IPS-11a (cell line): ENCODE results near the gene EML2.
A peak's percentile ranks its signal among the peaks of the same experiment; 100 is the strongest.

Experiments
- H3K4me3 ChIP-seq: one replicate; pipeline ENCODE4 v1.5.1; 2013; ENCODE audit warnings: low read depth, low read length, control low read depth

The EML2 gene

GRCh38 chr19:45591004-45591637, 48.1 kb downstream of the EML2 start:
- no peak overlapping the region for H3K4me3 ChIP-seq

GRCh38 chr19:45590300-45591003, 48.7 kb downstream of the EML2 start:
- H3K4me3 ChIP-seq = no peak overlapping the region

GRCh38 chr19:45589768-45590167, 49.4 kb downstream of the EML2 start:
- no peak overlapping the region for H3K4me3 ChIP-seq

GRCh38 chr19:45587873-45588272, 51.3 kb downstream of the EML2 start:
- no peak overlapping the region for H3K4me3 ChIP-seq

- peak overlapping the region; percentile 89 for H3K4me3 ChIP-seq
These were observed 54.0 kb downstream of the EML2 start for GRCh38 chr19:45585158-45585577.

GRCh38 chr19:45584332-45585157, 54.7 kb downstream of the EML2 start, which contains the start of gene OPA3:
TSS of gene OPA3 (minus strand) at chr19:45584802. CDS start at chr19:45584764, 38 bp downstream.
- peak within 1 kb of the TSS; percentile 89 for H3K4me3 ChIP-seq

- H3K4me3 ChIP-seq = no peak overlapping the region
These were observed 57.6 kb downstream of the EML2 start for GRCh38 chr19:45581576-45581975.

- no peak overlapping the region for H3K4me3 ChIP-seq
These were observed 60.3 kb downstream of the EML2 start for GRCh38 chr19:45578861-45579260.

GRCh38 chr19:45577111-45577905, 61.9 kb downstream of the EML2 start:
- no peak overlapping the region for H3K4me3 ChIP-seq

- H3K4me3 ChIP-seq = no peak overlapping the region
These were observed 62.5 kb downstream of the EML2 start for GRCh38 chr19:45576682-45577081.

GRCh38 chr19:45575216-45575615, 64.0 kb downstream of the EML2 start:
- H3K4me3 ChIP-seq = no peak overlapping the region

- no peak overlapping the region for H3K4me3 ChIP-seq
These were observed 64.7 kb downstream of the EML2 start for GRCh38 chr19:45574526-45574925.

- H3K4me3 ChIP-seq = no peak overlapping the region
These were observed 67.6 kb downstream of the EML2 start for GRCh38 chr19:45571457-45572220.

- H3K4me3 ChIP-seq = no peak overlapping the region
These were observed 69.4 kb downstream of the EML2 start for GRCh38 chr19:45569619-45570421.

GRCh38 chr19:45568732-45569131, 70.5 kb downstream of the EML2 start:
- H3K4me3 ChIP-seq = no peak overlapping the region

GRCh38 chr19:45567609-45568008, 71.6 kb downstream of the EML2 start:
- no peak overlapping the region for H3K4me3 ChIP-seq

GRCh38 chr19:45564131-45564780, 74.9 kb downstream of the EML2 start:
- no peak overlapping the region for H3K4me3 ChIP-seq

GRCh38 chr19:45560686-45561085, 78.5 kb downstream of the EML2 start:
- no peak overlapping the region for H3K4me3 ChIP-seq

GRCh38 chr19:45560038-45560437, 79.2 kb downstream of the EML2 start:
- no peak overlapping the region for H3K4me3 ChIP-seq
